Endothelial cell (in vitro differentiated cells): Measurements from ENCODE around the gene PDE4B. TPM values are rescaled to one million over a fixed set of nuclear protein-coding genes. Genes with fewer than 3 reads are reported as not detected.

Source experiments
- DNase-seq: peaks from one replicate; pipeline ENCODE4 v3.0.0; 2021; ENCODE audit warnings: low spot score
- H3K27ac Mint-ChIP-seq: one replicate; pipeline ENCODE4 v1.8.0; 2021; ENCODE audit warnings: mixed read lengths, inconsistent platforms; ENCODE audit not compliant: unreplicated experiment
- H3K27me3 Mint-ChIP-seq: one replicate; pipeline ENCODE4 v1.8.0; 2021; ENCODE audit warnings: mild to moderate bottlenecking, moderate library complexity, mixed read lengths, inconsistent platforms; ENCODE audit not compliant: unreplicated experiment
- H3K36me3 Mint-ChIP-seq: one replicate; pipeline ENCODE4 v1.8.0; 2021; ENCODE audit warnings: mild to moderate bottlenecking, low read depth, mixed read lengths, inconsistent platforms; ENCODE audit not compliant: unreplicated experiment
- H3K4me1 Mint-ChIP-seq: one replicate; pipeline ENCODE4 v1.8.0; 2021; ENCODE audit warnings: mild to moderate bottlenecking, mixed read lengths, inconsistent platforms; ENCODE audit not compliant: unreplicated experiment
- H3K4me3 Mint-ChIP-seq: one replicate; pipeline ENCODE4 v1.8.0; 2021; ENCODE audit warnings: mild to moderate bottlenecking, mixed read lengths, inconsistent platforms; ENCODE audit not compliant: unreplicated experiment
- H3K9me3 Mint-ChIP-seq: one replicate; pipeline ENCODE4 v1.8.0; 2021; ENCODE audit warnings: mixed read lengths, inconsistent platforms; ENCODE audit not compliant: unreplicated experiment
- CTCF ChIP-seq: fragments of 200-600 bp; sonication (generic); IDR thresholded peaks from one replicate; pipeline ENCODE4 v1.5.0; 2021; ENCODE audit warnings: antibody characterized with exemption; ENCODE audit not compliant: unreplicated experiment
- total RNA-seq: library from RNA; stranded (reverse); fragmentation: NEBNext Ultra II Directional; extraction: Animal tissue kit (Norgen Biotek cat#: 25700); gene quantifications from one replicate; pipeline ENCODE4 v1.2.1, GENCODE V29; 2021; ENCODE audit not compliant: unreplicated experiment

PDE4B gene
- total RNA-seq, 1 donor from 2014 or later, result 45.6 TPM

GRCh38 chr1:66227966-66228365 lies 435.3 kb downstream of the PDE4B start:
- TF ChIP-seq CTCF, result no peak
- Mint-ChIP-seq H3K9me3 (no peaks in the 10 kb centered on the region), H3K36me3 (no peaks in the 10 kb centered on the region), H3K27ac (no peak overlapping the region), H3K4me3 (no peak overlapping the region), H3K27me3 (no peaks in the 10 kb centered on the region), H3K4me1 (no peaks in the 10 kb centered on the region)
- DNase-seq, result no peak

- TF ChIP-seq CTCF, result no peak
- Mint-ChIP-seq H3K4me3 (no peak overlapping the region), H3K4me1 (no peaks in the 10 kb centered on the region), H3K27ac (no peak overlapping the region), H3K9me3 (no peaks in the 10 kb centered on the region), H3K36me3 (no peaks in the 10 kb centered on the region), H3K27me3 (no peaks in the 10 kb centered on the region)
- DNase-seq, result no peak
These were observed 438.5 kb downstream of the PDE4B start for GRCh38 chr1:66231217-66231616.

- no peaks in the 10 kb centered on the region for H3K4me1 Mint-ChIP-seq
- H3K36me3 Mint-ChIP-seq, result no peaks in the 10 kb centered on the region
- H3K9me3 Mint-ChIP-seq, result no peaks in the 10 kb centered on the region
- no peak overlapping the region for H3K4me3 Mint-ChIP-seq
- no peak for DNase-seq
- no peaks in the 10 kb centered on the region for H3K27me3 Mint-ChIP-seq
- H3K27ac Mint-ChIP-seq, result no peak overlapping the region
- no peak for TF ChIP-seq CTCF
These were observed 439.2 kb downstream of the PDE4B start for GRCh38 chr1:66231681-66232463.

- peaks cover 3% of the 10 kb centered on the region for H3K4me1 Mint-ChIP-seq
- H3K27me3 Mint-ChIP-seq, result peaks cover 2% of the 10 kb centered on the region
- no peaks in the 10 kb centered on the region for H3K9me3 Mint-ChIP-seq
- H3K27ac Mint-ChIP-seq, result no peak overlapping the region
- TF ChIP-seq CTCF, result no peak
- DNase-seq, result no peak
- no peaks in the 10 kb centered on the region for H3K36me3 Mint-ChIP-seq
- no peak overlapping the region for H3K4me3 Mint-ChIP-seq
These were observed 444.3 kb downstream of the PDE4B start for GRCh38 chr1:66237042-66237441.

GRCh38 chr1:66237722-66238479 lies 445.2 kb downstream of the PDE4B start:
- Mint-ChIP-seq H3K9me3 (no peaks in the 10 kb centered on the region), H3K4me3 (no peak overlapping the region), H3K27me3 (peaks cover 2% of the 10 kb centered on the region), H3K36me3 (no peaks in the 10 kb centered on the region), H3K27ac (no peak overlapping the region), H3K4me1 (peaks cover 3% of the 10 kb centered on the region)
- no peak for TF ChIP-seq CTCF
- DNase-seq, result no peak
